ENCODE measurements around the gene YWHAG.

GRCh38 chr7:76330261-76330660 lies 28.5 kb downstream of the YWHAG start:
- no peak for TF ChIP-seq CTCF (IDR thresholded peaks at IDR 0.05)
- no peak for TF ChIP-seq POLR2A (IDR thresholded peaks at IDR 0.05)

Data from heart left ventricle (tissue), 13 donors.